C4-2B (cell line): ENCODE data around the gene LRCH1.

Experiments
- H3K27ac ChIP-seq: fragments of 450-650 bp; 2 replicates; pipeline ENCODE4 v1.5.1; 2017
- ZFX ChIP-seq: fragments of 450-650 bp; IDR thresholded peaks from 2 replicates; pipeline ENCODE4 v1.6.1; 2017
- TF ChIP-seq, protein P1 (sequence below): fragments of 450-650 bp; conservative IDR thresholded peaks from 2 replicates; pipeline ENCODE4 v1.5.1; 2017; ENCODE audit warnings: mild to moderate bottlenecking

Gene LRCH1

DNA sequence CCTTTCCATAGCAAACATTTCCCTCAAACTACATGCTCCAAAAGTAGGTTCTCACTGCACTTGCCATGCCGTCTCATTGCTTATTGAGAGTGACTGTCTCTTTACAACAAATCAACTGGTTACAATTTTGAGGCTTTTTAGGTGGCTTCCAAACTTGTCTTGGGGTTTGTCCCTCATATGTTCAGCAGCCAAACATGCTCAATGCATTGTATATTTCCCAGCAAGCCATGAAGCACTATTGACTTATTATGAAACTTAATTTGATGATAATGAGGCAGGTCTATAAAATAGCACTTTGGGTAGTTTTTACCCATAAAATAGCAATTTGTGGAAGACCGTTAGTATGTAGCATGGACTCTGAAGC lies 78.2 kb downstream of the LRCH1 start:
- TF ChIP-seq, protein P1, sequence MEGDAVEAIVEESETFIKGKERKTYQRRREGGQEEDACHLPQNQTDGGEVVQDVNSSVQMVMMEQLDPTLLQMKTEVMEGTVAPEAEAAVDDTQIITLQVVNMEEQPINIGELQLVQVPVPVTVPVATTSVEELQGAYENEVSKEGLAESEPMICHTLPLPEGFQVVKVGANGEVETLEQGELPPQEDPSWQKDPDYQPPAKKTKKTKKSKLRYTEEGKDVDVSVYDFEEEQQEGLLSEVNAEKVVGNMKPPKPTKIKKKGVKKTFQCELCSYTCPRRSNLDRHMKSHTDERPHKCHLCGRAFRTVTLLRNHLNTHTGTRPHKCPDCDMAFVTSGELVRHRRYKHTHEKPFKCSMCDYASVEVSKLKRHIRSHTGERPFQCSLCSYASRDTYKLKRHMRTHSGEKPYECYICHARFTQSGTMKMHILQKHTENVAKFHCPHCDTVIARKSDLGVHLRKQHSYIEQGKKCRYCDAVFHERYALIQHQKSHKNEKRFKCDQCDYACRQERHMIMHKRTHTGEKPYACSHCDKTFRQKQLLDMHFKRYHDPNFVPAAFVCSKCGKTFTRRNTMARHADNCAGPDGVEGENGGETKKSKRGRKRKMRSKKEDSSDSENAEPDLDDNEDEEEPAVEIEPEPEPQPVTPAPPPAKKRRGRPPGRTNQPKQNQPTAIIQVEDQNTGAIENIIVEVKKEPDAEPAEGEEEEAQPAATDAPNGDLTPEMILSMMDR: no peak
- no peak for TF ChIP-seq ZFX

DNA sequence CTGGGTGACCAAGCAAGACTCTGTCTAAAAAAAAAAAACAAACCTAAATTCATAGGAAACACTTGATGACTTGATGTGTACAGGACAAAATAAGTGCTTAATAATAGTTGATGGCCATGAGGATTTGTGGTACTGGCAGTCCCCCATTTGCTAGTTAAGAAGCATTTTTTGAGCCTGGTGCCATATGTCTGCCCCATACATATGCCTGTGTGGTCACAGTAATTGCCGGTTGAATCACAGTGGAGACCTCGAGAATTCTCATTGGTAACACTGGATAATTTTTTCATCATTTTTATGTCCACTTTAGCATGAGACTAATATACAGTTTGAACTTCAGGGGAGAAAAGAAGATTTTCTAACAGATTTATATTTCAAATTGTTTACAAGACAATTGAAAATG lies 79.2 kb downstream of the LRCH1 start:
- TF ChIP-seq, protein P1: no peak
- TF ChIP-seq ZFX: no peak
- no peak overlapping the region for H3K27ac ChIP-seq

More for the DNA sequence above, 78.2 kb downstream of the LRCH1 start:
- H3K27ac ChIP-seq: no peak overlapping the region; the same call in 1 of the 2 replicates

DNA sequence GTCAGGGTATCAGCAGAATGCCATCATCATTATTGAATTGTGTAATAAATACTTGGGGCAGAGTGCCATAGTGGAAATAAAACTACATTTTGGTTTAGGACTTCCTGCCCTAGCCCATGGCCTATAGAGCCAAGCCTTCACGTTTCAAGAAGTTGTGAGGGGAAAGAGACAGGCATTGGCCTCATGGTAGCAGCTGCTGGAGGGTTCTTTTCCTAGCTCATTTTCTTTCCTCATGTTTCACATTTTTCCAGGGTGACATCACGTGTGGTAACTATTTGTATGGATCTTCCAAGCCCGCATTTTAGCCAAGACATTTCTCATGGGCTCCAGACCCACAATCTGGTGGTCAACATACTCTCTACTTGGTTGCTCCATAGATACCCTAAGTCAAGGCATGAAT lies 80.4 kb downstream of the LRCH1 start:
- no peak overlapping the region for H3K27ac ChIP-seq
- no peak for TF ChIP-seq ZFX
- TF ChIP-seq, protein P1: no peak

DNA sequence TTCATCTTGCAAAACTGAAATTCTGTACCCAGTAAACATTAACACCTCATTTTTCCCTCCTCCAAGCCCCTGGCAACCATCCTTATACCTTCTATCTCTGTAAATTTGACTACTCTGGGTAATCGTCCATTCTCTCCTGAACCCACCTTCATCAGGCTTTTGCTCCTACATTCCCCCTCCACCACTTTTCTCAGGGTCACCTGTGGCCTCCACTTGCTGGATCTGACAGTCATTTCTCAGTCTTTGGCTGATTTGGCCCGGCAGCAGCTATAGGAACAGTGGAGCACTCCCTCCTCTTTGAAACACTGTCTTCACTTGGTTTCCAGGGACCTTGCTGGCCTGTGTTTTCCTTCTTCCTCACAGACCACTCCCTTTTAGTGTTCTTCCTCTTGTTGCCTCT lies 83.5 kb downstream of the LRCH1 start:
- no peak overlapping the region for H3K27ac ChIP-seq
- no peak for TF ChIP-seq ZFX

DNA sequence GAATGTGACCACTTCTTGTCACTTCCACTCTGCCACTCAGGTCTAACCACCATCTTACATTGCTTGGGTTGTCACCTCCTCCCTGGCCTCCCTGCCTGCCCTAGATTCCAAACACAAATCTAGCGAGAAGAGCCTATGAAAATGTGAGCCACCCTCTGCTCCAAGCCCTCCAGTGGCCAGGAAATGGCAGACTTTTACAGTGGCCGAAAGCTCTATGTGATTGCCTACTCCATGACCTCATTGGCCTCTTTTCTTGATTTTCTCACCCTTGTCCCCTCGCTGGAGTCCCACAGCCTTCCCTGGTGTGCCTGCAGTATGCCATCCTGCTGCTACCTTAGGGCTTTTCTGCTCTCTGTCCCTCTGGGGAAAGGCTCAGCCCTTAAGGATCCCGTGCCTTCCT lies 84.2 kb downstream of the LRCH1 start:
- TF ChIP-seq ZFX: no peak
- TF ChIP-seq, protein P1: no peak
- H3K27ac ChIP-seq: no peak overlapping the region

DNA sequence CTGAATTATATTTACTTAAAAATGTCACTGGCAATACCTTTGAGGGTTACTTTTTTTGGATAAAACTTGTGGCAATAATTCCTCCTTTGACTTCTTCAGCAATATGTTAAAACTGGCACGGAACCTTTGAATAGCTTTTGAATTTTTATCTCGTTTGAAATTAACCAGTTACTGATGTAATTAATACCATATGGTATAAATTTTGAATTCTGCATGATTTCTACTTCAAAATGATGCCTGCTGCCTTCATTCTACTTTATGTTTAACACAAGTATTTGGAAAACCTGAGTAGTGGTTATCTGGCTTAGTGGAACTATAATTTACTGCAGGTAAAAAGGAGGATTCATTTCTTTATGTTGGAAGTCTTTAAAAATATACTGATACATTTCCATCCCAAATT lies 85.3 kb downstream of the LRCH1 start:
- TF ChIP-seq, protein P1: no peak
- H3K27ac ChIP-seq: no peak overlapping the region

DNA sequence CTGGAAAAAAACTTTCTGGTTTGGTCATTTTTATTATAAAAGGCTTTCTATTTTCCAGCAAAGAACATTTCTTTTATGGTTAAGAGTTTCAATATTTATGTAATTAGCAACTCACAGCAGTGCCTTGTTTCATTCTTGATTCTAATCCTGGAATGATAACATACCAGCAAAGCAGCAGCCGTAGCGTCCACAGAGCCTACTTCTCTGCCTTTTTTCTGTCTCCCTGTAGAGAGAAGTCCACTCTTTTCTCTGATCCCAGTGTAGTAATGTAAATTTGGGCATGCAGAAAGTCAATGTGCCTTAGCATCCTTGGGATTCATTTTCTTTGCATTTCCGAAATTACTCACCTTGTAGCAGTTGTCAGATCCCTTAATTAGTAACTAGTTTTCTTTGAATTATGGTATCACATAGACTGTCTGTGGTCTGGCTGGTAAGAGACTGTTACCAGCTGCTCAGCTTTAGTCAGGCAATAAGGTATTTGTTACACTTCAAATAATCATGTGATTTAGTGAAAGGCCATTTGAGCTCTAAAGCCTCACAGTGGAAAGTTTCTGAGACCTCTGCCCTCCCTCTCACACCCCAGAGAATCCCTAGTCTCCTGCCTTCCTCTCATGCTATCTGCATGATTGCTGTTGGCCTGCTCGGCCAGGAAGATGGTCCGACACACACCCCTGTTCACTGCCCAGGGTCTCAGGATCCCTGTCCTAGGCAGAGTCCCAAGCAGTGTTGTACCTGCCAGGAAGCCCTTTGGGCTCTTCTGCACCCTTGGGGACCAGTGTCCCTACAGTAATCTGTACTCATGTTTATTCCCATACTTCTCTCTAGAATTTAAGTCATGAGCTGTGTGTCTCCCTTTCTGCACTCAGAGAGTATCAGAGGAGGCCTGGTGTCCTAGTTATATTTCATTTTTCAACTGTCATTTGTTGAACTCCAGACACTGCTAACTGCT lies 86.3 kb downstream of the LRCH1 start:
- H3K27ac ChIP-seq: no peak overlapping the region
- TF ChIP-seq, protein P1: no peak

DNA sequence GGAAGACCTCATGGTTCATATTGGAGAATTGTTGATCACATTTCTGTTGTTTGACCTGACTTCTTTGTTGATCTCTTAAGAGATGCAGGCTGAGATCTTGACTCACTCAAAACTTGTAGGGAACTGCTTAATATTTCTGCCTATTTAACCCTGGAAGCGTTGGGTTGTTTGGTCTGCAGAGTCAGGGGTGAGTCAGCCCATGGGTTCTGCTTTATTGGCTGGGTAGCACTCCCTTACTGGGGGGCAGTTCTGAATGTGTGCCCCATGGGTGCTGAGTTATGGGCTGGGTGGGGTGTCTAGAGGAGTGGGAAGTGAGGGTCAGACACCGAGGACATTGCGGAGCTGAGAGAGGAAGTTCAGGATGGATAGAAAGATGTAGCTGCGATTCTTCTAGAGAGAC lies 87.9 kb downstream of the LRCH1 start:
- no peak overlapping the region for H3K27ac ChIP-seq
- TF ChIP-seq ZFX: no peak
- TF ChIP-seq, protein P1: no peak
